Activated CD4-positive, alpha-beta T cell treated with anti-CD3 and anti-CD28 coated beads, Interleukin-2, amount 10 ng/mL, durations not matched to agents 24 days and 14 days (primary cell): ENCODE measurements around the gene ZSWIM5. TPM values are rescaled to one million over a fixed set of nuclear protein-coding genes. Genes with fewer than 3 reads are reported as not detected.
"Not testable (repeated sequence)": the region's sequence is repeated elsewhere in the genome, so short reads cannot be mapped to it uniquely, and the experiment has no call there.

Source experiments
- DNase-seq: peaks from one replicate; pipeline ENCODE4 v3.0.0; 2022
- H3K27ac Mint-ChIP-seq: one replicate; pipeline ENCODE4 v1.8.0; 2022; ENCODE audit warnings: mild to moderate bottlenecking, mixed read lengths
- H3K27me3 Mint-ChIP-seq: one replicate; pipeline ENCODE4 v1.8.0; 2022; ENCODE audit warnings: mixed read lengths
- H3K36me3 Mint-ChIP-seq: one replicate; pipeline ENCODE4 v1.8.0; 2022; ENCODE audit warnings: low read depth, mild to moderate bottlenecking, mixed read lengths
- H3K4me1 Mint-ChIP-seq: one replicate; pipeline ENCODE4 v1.8.0; 2021; ENCODE audit warnings: mixed read lengths
- H3K4me3 Mint-ChIP-seq: one replicate; pipeline ENCODE4 v1.8.0; 2022; ENCODE audit warnings: mild to moderate bottlenecking, moderate library complexity, mixed read lengths
- H3K9me3 Mint-ChIP-seq: one replicate; pipeline ENCODE4 v1.8.0; 2021; ENCODE audit warnings: mixed read lengths
- intact Hi-C: fragments of 100-400 bp; cut with micrococcal nuclease; formaldehyde crosslinking; loops from one replicate; pipeline ENCODE4 v1.15.1; 2023
- total RNA-seq: library from RNA; stranded (reverse); gene quantifications from 2 replicates; pipeline ENCODE4 v1.2.3, GENCODE V29; 2022

The ZSWIM5 gene
- total RNA-seq, 1 donor from 2014 or later: 0.14 TPM

GRCh38 chr1:45179918-45180519 lies 26.4 kb downstream of the ZSWIM5 start:
- intact Hi-C loops, H3K4me3 Mint-ChIP-seq, H3K9me3 Mint-ChIP-seq, DNase-seq, H3K27me3 Mint-ChIP-seq, H3K27ac Mint-ChIP-seq, H3K36me3 Mint-ChIP-seq, H3K4me1 Mint-ChIP-seq: not testable (repeated sequence)

GRCh38 chr1:45177452-45177851 lies 29.0 kb downstream of the ZSWIM5 start:
- Mint-ChIP-seq H3K36me3 (no peaks in the 10 kb centered on the region), H3K9me3 (peaks cover 5% of the 10 kb centered on the region), H3K4me1 (no peaks in the 10 kb centered on the region), H3K27me3 (peaks cover 3% of the 10 kb centered on the region), H3K4me3 (no peak overlapping the region), H3K27ac (no peak overlapping the region)
- intact Hi-C loops: no loop called here
- no peak for DNase-seq

GRCh38 chr1:45172764-45173163 lies 33.6 kb downstream of the ZSWIM5 start:
- intact Hi-C loops: no loop called here
- Mint-ChIP-seq H3K9me3 (no peaks in the 10 kb centered on the region), H3K4me1 (no peaks in the 10 kb centered on the region), H3K4me3 (no peak overlapping the region), H3K27me3 (peaks cover 3% of the 10 kb centered on the region), H3K27ac (no peak overlapping the region), H3K36me3 (no peaks in the 10 kb centered on the region)
- DNase-seq: no peak

- no peak for DNase-seq
- H3K4me3 Mint-ChIP-seq: no peak overlapping the region
- no peaks in the 10 kb centered on the region for H3K4me1 Mint-ChIP-seq
- H3K27me3 Mint-ChIP-seq: no peaks in the 10 kb centered on the region
- no peaks in the 10 kb centered on the region for H3K9me3 Mint-ChIP-seq
- intact Hi-C loops: no loop called here
- H3K27ac Mint-ChIP-seq: no peak overlapping the region
- no peaks in the 10 kb centered on the region for H3K36me3 Mint-ChIP-seq
These were observed 34.4 kb downstream of the ZSWIM5 start for GRCh38 chr1:45172005-45172404.

- H3K9me3 Mint-ChIP-seq: no peaks in the 10 kb centered on the region
- no peaks in the 10 kb centered on the region for H3K27me3 Mint-ChIP-seq
- DNase-seq: no peak
- H3K4me3 Mint-ChIP-seq: no peak overlapping the region
- no peaks in the 10 kb centered on the region for H3K4me1 Mint-ChIP-seq
- intact Hi-C loops: no loop called here
- H3K27ac Mint-ChIP-seq: no peak overlapping the region
- no peaks in the 10 kb centered on the region for H3K36me3 Mint-ChIP-seq
These were observed 34.8 kb downstream of the ZSWIM5 start for GRCh38 chr1:45171575-45171974.

GRCh38 chr1:45170151-45170742 lies 36.2 kb downstream of the ZSWIM5 start:
- Mint-ChIP-seq H3K4me1 (no peaks in the 10 kb centered on the region), H3K27ac (no peak overlapping the region), H3K27me3 (peaks cover 1% of the 10 kb centered on the region), H3K36me3 (no peaks in the 10 kb centered on the region), H3K9me3 (peaks cover 4% of the 10 kb centered on the region), H3K4me3 (no peak overlapping the region)
- intact Hi-C loops: no loop called here
- DNase-seq: no peak

- DNase-seq, H3K27ac Mint-ChIP-seq, H3K27me3 Mint-ChIP-seq, H3K4me1 Mint-ChIP-seq, intact Hi-C loops, H3K9me3 Mint-ChIP-seq, H3K36me3 Mint-ChIP-seq, H3K4me3 Mint-ChIP-seq: not testable (repeated sequence)
These were observed 38.5 kb downstream of the ZSWIM5 start for GRCh38 chr1:45167947-45168346.

GRCh38 chr1:45164307-45164706 lies 42.1 kb downstream of the ZSWIM5 start:
- H3K4me1 Mint-ChIP-seq, H3K27ac Mint-ChIP-seq, H3K36me3 Mint-ChIP-seq, intact Hi-C loops, H3K27me3 Mint-ChIP-seq, H3K9me3 Mint-ChIP-seq, H3K4me3 Mint-ChIP-seq, DNase-seq: not testable (repeated sequence)

GRCh38 chr1:45163111-45163510 lies 43.3 kb downstream of the ZSWIM5 start:
- DNase-seq, H3K27ac Mint-ChIP-seq, H3K4me1 Mint-ChIP-seq, H3K27me3 Mint-ChIP-seq, H3K4me3 Mint-ChIP-seq, intact Hi-C loops, H3K9me3 Mint-ChIP-seq, H3K36me3 Mint-ChIP-seq: not testable (repeated sequence)

GRCh38 chr1:45162041-45163035 lies 44.1 kb downstream of the ZSWIM5 start:
- H3K9me3 Mint-ChIP-seq, H3K27ac Mint-ChIP-seq, H3K36me3 Mint-ChIP-seq, H3K4me1 Mint-ChIP-seq, intact Hi-C loops, H3K27me3 Mint-ChIP-seq: not testable (repeated sequence)
- DNase-seq: peak; percentile 65
- H3K4me3 Mint-ChIP-seq: peak overlapping the region; percentile 11

GRCh38 chr1:45155957-45156356 lies 50.4 kb downstream of the ZSWIM5 start:
- peaks cover 24% of the 10 kb centered on the region for H3K9me3 Mint-ChIP-seq
- no peak for DNase-seq
- peaks cover 10% of the 10 kb centered on the region for H3K27me3 Mint-ChIP-seq
- no peak overlapping the region for H3K4me3 Mint-ChIP-seq
- no peaks in the 10 kb centered on the region for H3K4me1 Mint-ChIP-seq
- intact Hi-C loops: no loop called here
- no peaks in the 10 kb centered on the region for H3K36me3 Mint-ChIP-seq
- no peak overlapping the region for H3K27ac Mint-ChIP-seq

GRCh38 chr1:45155423-45155822 lies 51.0 kb downstream of the ZSWIM5 start:
- Mint-ChIP-seq H3K9me3 (peaks cover 24% of the 10 kb centered on the region), H3K36me3 (no peaks in the 10 kb centered on the region), H3K4me1 (no peaks in the 10 kb centered on the region), H3K27me3 (peaks cover 10% of the 10 kb centered on the region), H3K4me3 (no peak overlapping the region), H3K27ac (no peak overlapping the region)
- DNase-seq: no peak
- intact Hi-C loops: no loop called here

- no peaks in the 10 kb centered on the region for H3K4me1 Mint-ChIP-seq
- peaks cover 24% of the 10 kb centered on the region for H3K9me3 Mint-ChIP-seq
- no peak for DNase-seq
- no peaks in the 10 kb centered on the region for H3K36me3 Mint-ChIP-seq
- intact Hi-C loops: no loop called here
- peaks cover 10% of the 10 kb centered on the region for H3K27me3 Mint-ChIP-seq
- no peak overlapping the region for H3K27ac Mint-ChIP-seq
- no peak overlapping the region for H3K4me3 Mint-ChIP-seq
These were observed 54.3 kb downstream of the ZSWIM5 start for GRCh38 chr1:45152126-45152525.

- no peak overlapping the region for H3K4me3 Mint-ChIP-seq
- intact Hi-C loops: no loop called here
These were observed 58.1 kb downstream of the ZSWIM5 start for GRCh38 chr1:45148209-45148825.

More at GRCh38 chr1:45148209-45148825, 58.1 kb downstream of the ZSWIM5 start:
- Mint-ChIP-seq H3K27me3 (peaks cover 6% of the 10 kb centered on the region), H3K27ac (no peak overlapping the region), H3K9me3 (peaks cover 6% of the 10 kb centered on the region), H3K4me1 (no peaks in the 10 kb centered on the region), H3K36me3 (no peaks in the 10 kb centered on the region)
- no peak for DNase-seq
